Sigmoid colon (tissue), 7 donors: ENCODE results near the gene ROR1. TPM values are rescaled to one million over a fixed set of nuclear protein-coding genes. Genes with fewer than 3 reads are reported as not detected.
A peak's percentile ranks its signal among the peaks of the same experiment; 100 is the strongest.

Source experiments
- DNase-seq: peaks from one replicate; pipeline ENCODE4 v3.0.0-alpha.2; 2019
- H3K27ac ChIP-seq, 4 donors: fragments of 200-600 bp; sonication (generic); one replicate each; pipeline ENCODE4 v1.5.1; 2016 to 2019; ENCODE audit warnings: mild to moderate bottlenecking in 1 of 4
- H3K27me3 ChIP-seq, 3 donors: fragments of 200-600 bp; sonication (generic); one replicate each; pipeline ENCODE4 v1.5.1; 2019; ENCODE audit warnings: mild to moderate bottlenecking in 1 of 3
- H3K36me3 ChIP-seq, 4 donors: fragments of 200-600 bp; sonication (generic); one replicate each; pipeline ENCODE4 v1.5.1; 2016 to 2019
- H3K4me1 ChIP-seq, 4 donors: fragments of 200-600 bp; sonication (generic); one replicate each; pipeline ENCODE4 v1.5.1; 2017 to 2019
- H3K4me3 ChIP-seq, 4 donors: fragments of 200-600 bp; sonication (generic); one replicate each; pipeline ENCODE4 v1.5.1; 2017 to 2019; ENCODE audit warnings: mild to moderate bottlenecking in 2 of 4, moderate library complexity in 1 of 4
- H3K9me3 ChIP-seq, 4 donors: fragments of 200-600 bp in 3 of 4; sonication (generic) in 3 of 4; one replicate each; pipeline versions ENCODE4 v1.5.1 to v1.6.1; 2013 to 2019
- EP300 ChIP-seq, 4 donors: sonication (generic); formaldehyde crosslinking; IDR thresholded peaks; one replicate each; pipeline ENCODE4 v1.6.1; 2017; ENCODE audit warnings: antibody characterized with exemption in 4 of 4
- POLR2A ChIP-seq, 2 donors: fragments of 450-650 bp; IDR thresholded peaks; one replicate each; pipeline ENCODE4 v1.6.1; 2016; ENCODE audit warnings: antibody characterized with exemption in 2 of 2, mild to moderate bottlenecking in 2 of 2, moderate library complexity in 2 of 2
- POLR2AphosphoS5 ChIP-seq, 4 donors: sonication (generic); formaldehyde crosslinking; IDR thresholded peaks; one replicate each; pipeline ENCODE4 v1.6.1; 2017; ENCODE audit warnings: antibody characterized with exemption in 4 of 4
- WGBS, 2 donors: extraction: QIAGEN DNeasy Blood & Tissue Kit; methylation state at CpG; one replicate each; pipeline ENCODE4 v1.1.7; 2013; 5-methylcytosine and 5-hydroxymethylcytosine counted together
- intact Hi-C: fragments of 100-400 bp; cut with DNase I; formaldehyde crosslinking; loops from one replicate; pipeline ENCODE4 v1.15.1; 2023
- polyA plus RNA-seq, 3 donors: library from polyadenylated mRNA; stranded (reverse); fragments of 200-250 nt; gene quantifications; one replicate each; pipeline ENCODE4 v1.2.3, GENCODE V29; 2013
- total RNA-seq, 4 donors: library from RNA; depleted of rRNA; stranded (reverse); fragments of >200 nt; gene quantifications; one replicate each; pipeline ENCODE4 v1.1.0, GENCODE V29; 2016
- TF ChIP-seq, protein P1 (sequence below), 4 experiments: fragments of 450-650 bp in 3 of 4; fragments of 200-600 bp in 1 of 4; IDR thresholded peaks; one replicate each; pipeline ENCODE4 v1.5.1; 2016 to 2019; ENCODE audit warnings: antibody characterized with exemption in 4 of 4, mild to moderate bottlenecking in 3 of 4, moderate library complexity in 2 of 4
- donor health status: healthy with polysubstance abuse.
- donor health status: Bipolar disorder and iron deficiency.
- donor health status: healthy.

The ROR1 gene
- total and polyA plus RNA-seq, 7 donors: under 0.01 to 37.1 (median 27.3) TPM

DNA sequence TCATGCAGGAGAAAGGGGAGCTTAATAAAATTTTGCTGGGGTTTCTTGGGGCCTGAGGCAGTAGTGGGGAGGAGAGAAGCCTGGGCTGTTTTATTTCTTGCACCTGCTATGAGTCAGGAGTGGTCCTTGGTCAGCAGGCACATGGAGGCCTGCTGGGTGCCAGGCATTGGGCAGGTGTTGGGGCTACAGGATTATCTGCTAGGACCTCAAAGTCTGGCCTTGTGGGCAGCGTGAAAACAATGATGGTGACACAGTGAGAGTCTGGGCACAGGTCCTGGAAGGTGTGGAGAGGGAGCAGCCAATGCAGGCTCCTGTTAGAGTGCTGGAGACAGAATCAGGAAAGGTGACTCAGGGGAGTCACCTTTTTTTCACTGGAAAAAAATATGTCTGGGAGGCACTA lies 17.2 kb downstream of the ROR1 start:
- Histone ChIP-seq H3K9me3 (no peaks in the 10 kb centered on the region), H3K4me1 (peaks cover 0 to 23% (median 20%) of the 10 kb centered on the region in 4 donors), H3K36me3 (no peaks in the 10 kb centered on the region), H3K27me3 (no peaks in the 10 kb centered on the region), H3K4me3 (no peak overlapping the region), H3K27ac (no peak overlapping the region)
- no peak for DNase-seq
- TF ChIP-seq POLR2A (IDR thresholded peaks at IDR 0.05) (no peak), POLR2AphosphoS5 (IDR thresholded peaks at IDR 0.05) (no peak), EP300 (IDR thresholded peaks at IDR 0.05) (no peak)
- TF ChIP-seq, protein P1, sequence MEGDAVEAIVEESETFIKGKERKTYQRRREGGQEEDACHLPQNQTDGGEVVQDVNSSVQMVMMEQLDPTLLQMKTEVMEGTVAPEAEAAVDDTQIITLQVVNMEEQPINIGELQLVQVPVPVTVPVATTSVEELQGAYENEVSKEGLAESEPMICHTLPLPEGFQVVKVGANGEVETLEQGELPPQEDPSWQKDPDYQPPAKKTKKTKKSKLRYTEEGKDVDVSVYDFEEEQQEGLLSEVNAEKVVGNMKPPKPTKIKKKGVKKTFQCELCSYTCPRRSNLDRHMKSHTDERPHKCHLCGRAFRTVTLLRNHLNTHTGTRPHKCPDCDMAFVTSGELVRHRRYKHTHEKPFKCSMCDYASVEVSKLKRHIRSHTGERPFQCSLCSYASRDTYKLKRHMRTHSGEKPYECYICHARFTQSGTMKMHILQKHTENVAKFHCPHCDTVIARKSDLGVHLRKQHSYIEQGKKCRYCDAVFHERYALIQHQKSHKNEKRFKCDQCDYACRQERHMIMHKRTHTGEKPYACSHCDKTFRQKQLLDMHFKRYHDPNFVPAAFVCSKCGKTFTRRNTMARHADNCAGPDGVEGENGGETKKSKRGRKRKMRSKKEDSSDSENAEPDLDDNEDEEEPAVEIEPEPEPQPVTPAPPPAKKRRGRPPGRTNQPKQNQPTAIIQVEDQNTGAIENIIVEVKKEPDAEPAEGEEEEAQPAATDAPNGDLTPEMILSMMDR (IDR thresholded peaks at IDR 0.05): no peak
- intact Hi-C loops: no loop called here
- 60 to 76% methylated on average over 1 of the region's 1 CpG for WGBS, 2 donors

DNA sequence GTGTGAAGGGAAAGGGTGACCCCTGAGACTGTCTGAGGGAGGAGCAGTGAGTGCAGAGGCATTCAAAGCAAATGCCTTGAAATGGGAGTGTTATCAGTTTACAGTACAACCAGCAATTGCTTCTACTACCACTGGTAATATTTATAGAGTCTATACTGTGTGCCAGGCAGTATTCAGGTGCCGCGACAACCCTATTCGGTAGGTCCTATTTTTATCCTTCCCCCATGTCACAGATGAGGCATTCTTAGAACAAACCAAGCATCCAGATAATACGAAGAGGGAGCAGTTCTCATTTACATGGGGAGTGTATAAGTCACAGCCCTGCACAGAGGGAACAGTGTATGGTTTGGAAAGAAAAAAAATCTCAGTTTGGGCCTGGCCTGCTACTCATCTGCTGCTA lies 18.3 kb downstream of the ROR1 start:
- Histone ChIP-seq H3K27ac (peak overlapping the region in 3 of 4 donors; percentile 24 to 44 (median 32)), H3K9me3 (no peaks in the 10 kb centered on the region), H3K36me3 (no peaks in the 10 kb centered on the region), H3K27me3 (no peaks in the 10 kb centered on the region), H3K4me1 (peaks cover 0 to 27% (median 23%) of the 10 kb centered on the region in 4 donors), H3K4me3 (no peak overlapping the region)
- TF ChIP-seq EP300 (IDR thresholded peaks at IDR 0.05): no peak
- TF ChIP-seq, protein P1 (IDR thresholded peaks at IDR 0.05): no peak
- TF ChIP-seq POLR2AphosphoS5 (IDR thresholded peaks at IDR 0.05): no peak
- TF ChIP-seq POLR2A (IDR thresholded peaks at IDR 0.05): no peak
- WGBS, 2 donors: 78 to 93% methylated on average over 4 of the region's 4 CpGs
- intact Hi-C loops: no loop called here
- no peak for DNase-seq

DNA sequence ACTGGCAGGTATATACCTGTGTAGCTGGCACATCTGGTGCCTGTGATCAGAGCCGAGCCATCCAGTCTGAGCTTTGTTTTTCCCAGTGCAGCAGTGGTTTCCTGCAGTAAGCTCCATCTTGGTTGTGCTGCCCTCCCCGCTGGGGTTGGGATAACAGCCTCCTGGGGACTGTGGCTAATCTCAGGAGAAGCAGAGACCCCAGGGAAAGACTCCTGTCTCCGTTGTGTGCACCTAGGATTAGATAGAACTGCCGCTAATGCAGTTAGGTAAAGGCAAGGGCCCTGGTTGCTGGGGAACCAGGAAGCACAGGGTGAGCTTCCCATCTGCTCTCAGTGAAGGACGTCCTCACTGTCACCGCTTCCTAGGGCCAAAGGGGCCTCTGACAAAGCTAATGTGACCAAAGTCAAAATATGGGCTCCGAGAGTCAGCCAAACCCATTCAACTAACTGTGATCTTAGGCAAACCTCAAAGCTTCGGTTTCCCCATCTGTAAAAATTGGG lies 20.0 kb downstream of the ROR1 start:
- Histone ChIP-seq H3K36me3 (no peaks in the 10 kb centered on the region), H3K27me3 (no peaks in the 10 kb centered on the region), H3K9me3 (no peaks in the 10 kb centered on the region), H3K4me3 (no peak overlapping the region), H3K4me1 (peaks cover 0 to 33% (median 25%) of the 10 kb centered on the region in 4 donors), H3K27ac (no peak overlapping the region)
- 90 to 93% methylated on average over 8 of the region's 8 CpGs for WGBS, 2 donors
- no peak for DNase-seq
- TF ChIP-seq EP300 (IDR thresholded peaks at IDR 0.05) (no peak), POLR2A (IDR thresholded peaks at IDR 0.05) (no peak), POLR2AphosphoS5 (IDR thresholded peaks at IDR 0.05) (no peak)
- TF ChIP-seq, protein P1 (IDR thresholded peaks at IDR 0.05): no peak
- intact Hi-C loops: no loop called here

DNA sequence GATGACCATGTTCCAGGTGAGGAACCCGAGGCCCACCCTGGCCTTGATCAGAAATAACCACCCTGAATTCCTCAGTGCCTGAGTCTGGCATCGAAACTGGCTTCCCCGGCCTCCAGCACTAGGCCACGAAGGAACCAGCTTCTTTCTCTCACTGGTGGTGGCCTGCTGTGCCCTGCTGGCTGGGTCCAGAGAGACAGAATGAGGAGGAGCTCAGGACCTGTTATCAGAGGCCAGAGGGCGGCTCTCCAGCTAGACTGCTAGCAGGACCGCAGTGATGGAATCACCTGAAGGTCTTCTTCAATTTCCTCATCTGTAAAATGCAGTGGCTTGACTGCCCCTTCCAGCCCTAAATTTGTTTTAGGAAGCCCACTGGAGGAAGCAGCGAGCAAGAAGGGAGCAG lies 20.5 kb downstream of the ROR1 start:
- no peak for DNase-seq
- Histone ChIP-seq H3K9me3 (no peaks in the 10 kb centered on the region), H3K27ac (no peak overlapping the region), H3K36me3 (no peaks in the 10 kb centered on the region), H3K4me1 (peaks cover 0 to 37% (median 28%) of the 10 kb centered on the region in 4 donors), H3K27me3 (no peaks in the 10 kb centered on the region), H3K4me3 (no peak overlapping the region)
- intact Hi-C loops: no loop called here
- 94 to 95% methylated on average over 7 of the region's 7 CpGs for WGBS, 2 donors
- TF ChIP-seq, protein P1 (IDR thresholded peaks at IDR 0.05): no peak
- TF ChIP-seq POLR2AphosphoS5 (IDR thresholded peaks at IDR 0.05) (no peak), EP300 (IDR thresholded peaks at IDR 0.05) (no peak), POLR2A (IDR thresholded peaks at IDR 0.05) (no peak)

DNA sequence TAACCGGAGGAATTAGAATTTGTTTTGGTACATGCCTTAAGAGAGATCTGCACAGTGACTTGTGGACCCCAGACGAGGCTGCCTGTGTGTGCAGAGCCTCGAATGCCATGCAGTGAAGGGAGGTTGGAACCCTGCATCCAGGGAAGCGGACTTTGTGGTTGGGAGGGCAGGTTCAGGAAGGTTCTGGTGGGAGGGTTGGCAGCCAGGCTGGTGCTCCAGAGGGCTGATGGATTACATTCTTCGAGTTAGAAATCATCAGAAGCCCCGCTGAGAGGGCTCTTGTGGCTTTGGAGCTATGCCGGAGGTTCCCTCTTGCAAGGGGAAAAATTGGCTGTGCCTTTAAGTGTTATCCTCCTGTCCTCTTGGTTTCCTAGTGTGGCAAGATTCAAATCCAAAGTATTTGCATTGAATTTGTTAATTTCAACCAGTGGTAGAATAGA lies 21.1 kb downstream of the ROR1 start:
- H3K4me3 ChIP-seq: no peak overlapping the region
- WGBS, 2 donors: 86 to 91% methylated on average over 7 of the region's 7 CpGs
- intact Hi-C loops: no loop called here

More for the DNA sequence above, 21.1 kb downstream of the ROR1 start:
- peaks cover 0 to 43% (median 34%) of the 10 kb centered on the region in 4 donors for H3K4me1 ChIP-seq
- H3K27ac ChIP-seq: no peak overlapping the region
- no peaks in the 10 kb centered on the region for H3K27me3 ChIP-seq
- TF ChIP-seq, protein P1 (IDR thresholded peaks at IDR 0.05): no peak
- TF ChIP-seq POLR2AphosphoS5 (IDR thresholded peaks at IDR 0.05): no peak
- no peak for TF ChIP-seq EP300 (IDR thresholded peaks at IDR 0.05)
- no peak for TF ChIP-seq POLR2A (IDR thresholded peaks at IDR 0.05)
- no peaks in the 10 kb centered on the region for H3K36me3 ChIP-seq
- no peaks in the 10 kb centered on the region for H3K9me3 ChIP-seq
- DNase-seq: no peak
